ENCODE results near the gene YWHAB.

DNA sequence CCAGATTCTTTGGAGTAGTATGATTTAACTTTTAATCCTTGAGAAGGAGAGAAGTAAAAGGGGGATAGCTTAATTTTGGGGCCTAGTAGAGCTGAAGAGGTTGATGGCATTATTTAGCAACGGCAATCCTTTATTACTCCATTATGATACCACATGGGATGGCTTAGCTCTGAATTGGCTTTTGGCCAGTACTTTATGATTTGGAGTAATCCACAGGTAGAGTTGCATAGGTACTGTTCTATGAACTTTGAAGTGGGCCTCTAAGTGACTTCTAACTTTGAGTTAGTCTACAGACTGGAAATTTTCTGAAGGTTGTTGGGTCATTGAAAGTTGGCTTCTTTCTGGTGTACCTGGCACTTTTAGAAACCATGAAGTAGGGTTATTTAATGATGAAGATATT, 11.6 kb downstream of the YWHAB start:
- TF ChIP-seq, protein P1, sequence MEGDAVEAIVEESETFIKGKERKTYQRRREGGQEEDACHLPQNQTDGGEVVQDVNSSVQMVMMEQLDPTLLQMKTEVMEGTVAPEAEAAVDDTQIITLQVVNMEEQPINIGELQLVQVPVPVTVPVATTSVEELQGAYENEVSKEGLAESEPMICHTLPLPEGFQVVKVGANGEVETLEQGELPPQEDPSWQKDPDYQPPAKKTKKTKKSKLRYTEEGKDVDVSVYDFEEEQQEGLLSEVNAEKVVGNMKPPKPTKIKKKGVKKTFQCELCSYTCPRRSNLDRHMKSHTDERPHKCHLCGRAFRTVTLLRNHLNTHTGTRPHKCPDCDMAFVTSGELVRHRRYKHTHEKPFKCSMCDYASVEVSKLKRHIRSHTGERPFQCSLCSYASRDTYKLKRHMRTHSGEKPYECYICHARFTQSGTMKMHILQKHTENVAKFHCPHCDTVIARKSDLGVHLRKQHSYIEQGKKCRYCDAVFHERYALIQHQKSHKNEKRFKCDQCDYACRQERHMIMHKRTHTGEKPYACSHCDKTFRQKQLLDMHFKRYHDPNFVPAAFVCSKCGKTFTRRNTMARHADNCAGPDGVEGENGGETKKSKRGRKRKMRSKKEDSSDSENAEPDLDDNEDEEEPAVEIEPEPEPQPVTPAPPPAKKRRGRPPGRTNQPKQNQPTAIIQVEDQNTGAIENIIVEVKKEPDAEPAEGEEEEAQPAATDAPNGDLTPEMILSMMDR (conservative IDR thresholded peaks at IDR 0.05; ENCODE audit: low read length): no peak
- no peak for TF ChIP-seq EZH2phosphoT487 (IDR thresholded peaks at IDR 0.05; ENCODE audit: borderline replicate concordance)

Data from Loucy (cell line).